ENCODE results near the gene GLT8D1.

GRCh38 chr3:52712291-52713212 is 7.0 kb upstream of the GLT8D1 start:
- TF ChIP-seq POLR2A (IDR thresholded peaks at IDR 0.05), result no peak
- no peak for TF ChIP-seq CTCF (IDR thresholded peaks at IDR 0.05)

Measured in right lobe of liver (tissue), 4 donors.